Common myeloid progenitor, CD34-positive (primary cell): ENCODE measurements around the gene CPLX1.

Source experiments
- CTCF ChIA-PET: fragments of 350-600 bp; sonication (Branson Sonifier 250); formaldehyde crosslinking; loops from one replicate; lab custom pipeline; 2021; ENCODE audit warnings: antibody characterized with exemption; lab: Charles Lee
- POLR2A ChIA-PET: fragments of 350-600 bp; sonication (Branson Sonifier 250); formaldehyde crosslinking; loops from one replicate; lab custom pipeline; 2021; ENCODE audit warnings: antibody characterized with exemption; lab: Charles Lee
- DNase-seq, 3 donors: peaks; one replicate each; pipeline versions ENCODE4 v3.0.0 to v3.0.0-alpha.2; 2013
- H3K27ac ChIP-seq, 2 experiments: 1 replicate in 1 of 2; 2 replicates in 1 of 2; pipeline ENCODE4 v1.7.0; 2013; ENCODE audit warnings: inconsistent platforms in 2 of 2, low read length in 2 of 2, mild to moderate bottlenecking in 2 of 2, low read depth in 1 of 2, moderate library complexity in 1 of 2; ENCODE audit not compliant: severe bottlenecking in 2 of 2, insufficient read depth in 1 of 2, poor library complexity in 1 of 2
- H3K27me3 ChIP-seq, 5 experiments: replicated peaks in 2 of 5; 1 replicate in 3 of 5; 2 replicates in 2 of 5; pipeline versions ENCODE4 v1.6.1 to v1.7.0; 2013; ENCODE audit warnings: low read length in 4 of 5, mild to moderate bottlenecking in 2 of 5, moderate library complexity in 2 of 5, inconsistent platforms in 1 of 5; ENCODE audit not compliant: insufficient read depth in 5 of 5, control insufficient read depth in 4 of 5
- H3K36me3 ChIP-seq, 4 experiments: 1 replicate in 2 of 4; 2 replicates in 2 of 4; pipeline versions ENCODE4 v1.6.1 to v1.7.0; 2013; ENCODE audit warnings: low read length in 3 of 4, control low read depth in 1 of 4, mild to moderate bottlenecking in 1 of 4; ENCODE audit not compliant: control insufficient read depth in 4 of 4, insufficient read depth in 4 of 4
- H3K4me1 ChIP-seq, 4 experiments: 1 replicate in 3 of 4; 2 replicates in 1 of 4; pipeline versions ENCODE4 v1.6.1 to v1.7.1; 2013; ENCODE audit warnings: low read length in 3 of 4, mild to moderate bottlenecking in 3 of 4, control low read depth in 1 of 4, inconsistent platforms in 1 of 4, moderate library complexity in 1 of 4; ENCODE audit not compliant: control insufficient read depth in 4 of 4, insufficient read depth in 4 of 4; ENCODE audit errors: control extremely low read depth in 1 of 4
- H3K4me3 ChIP-seq, 7 experiments: 1 replicate in 4 of 7; 2 replicates in 3 of 7; pipeline versions ENCODE4 v1.5.1 to v1.7.0; 2013; ENCODE audit warnings: mild to moderate bottlenecking in 7 of 7, low read length in 6 of 7, moderate library complexity in 6 of 7, inconsistent platforms in 2 of 7, low read depth in 2 of 7, control low read depth in 1 of 7; ENCODE audit not compliant: insufficient read depth in 4 of 7, control insufficient read depth in 1 of 7; ENCODE audit errors: extremely low read depth in 1 of 7
- H3K9me3 ChIP-seq, 5 experiments: 1 replicate in 4 of 5; 2 replicates in 1 of 5; pipeline versions ENCODE4 v1.6.1 to v1.7.1; 2013; ENCODE audit warnings: low read length in 4 of 5, mild to moderate bottlenecking in 2 of 5, inconsistent platforms in 1 of 5, low read depth in 1 of 5, moderate library complexity in 1 of 5; ENCODE audit not compliant: control insufficient read depth in 4 of 5, insufficient read depth in 2 of 5; ENCODE audit errors: control extremely low read depth in 1 of 5
- WGBS: methylation state at CpG from one replicate; pipeline ENCODE4 v1.1.5; 2013; ENCODE audit not compliant: insufficient coverage; 5-methylcytosine and 5-hydroxymethylcytosine counted together

Gene CPLX1

GRCh38 chr4:788006-788635 lies 37.8 kb downstream of the CPLX1 start:
- no peak overlapping the region for H3K27ac ChIP-seq
- no peaks in the 10 kb centered on the region for H3K9me3 ChIP-seq
- ChIA-PET POLR2A (no interaction called here), CTCF (no interaction called here)
- H3K36me3 ChIP-seq, result no peaks in the 10 kb centered on the region
- peaks cover 0 to 41% (median 24%) of the 10 kb centered on the region in 4 experiments for H3K4me1 ChIP-seq
- no peak overlapping the region for H3K4me3 ChIP-seq
- DNase-seq, result no peak
- H3K27me3 ChIP-seq, result peaks cover 0 to 86% (median 21%) of the 10 kb centered on the region in 5 experiments
- WGBS, result 75% methylated on average over 14 of the region's 19 CpGs

- Histone ChIP-seq H3K9me3 (no peaks in the 10 kb centered on the region), H3K27ac (no peak overlapping the region), H3K36me3 (no peaks in the 10 kb centered on the region), H3K4me1 (peaks cover 0 to 39% (median 27%) of the 10 kb centered on the region in 4 experiments), H3K4me3 (no peak overlapping the region), H3K27me3 (peaks cover 0 to 80% (median 19%) of the 10 kb centered on the region in 5 experiments)
- no peak for DNase-seq
- CTCF ChIA-PET, result no interaction called here
- 67% methylated on average over 12 of the region's 16 CpGs for WGBS
- POLR2A ChIA-PET, result no interaction called here
Observed at GRCh38 chr4:787561-787981, 38.4 kb downstream of the CPLX1 start.

- WGBS, result 40% methylated on average over 11 of the region's 16 CpGs
- CTCF ChIA-PET, result no interaction called here
- Histone ChIP-seq H3K36me3 (no peaks in the 10 kb centered on the region), H3K27ac (no peak overlapping the region), H3K27me3 (peaks cover 0 to 73% (median 19%) of the 10 kb centered on the region in 5 experiments), H3K4me3 (peak overlapping the region in 2 of 7 experiments; percentile 28 to 33), H3K9me3 (no peaks in the 10 kb centered on the region), H3K4me1 (peaks cover 0 to 37% (median 30%) of the 10 kb centered on the region in 4 experiments)
- no peak for DNase-seq
- POLR2A ChIA-PET, result no interaction called here
Observed at GRCh38 chr4:786861-787300, 39.0 kb downstream of the CPLX1 start.

GRCh38 chr4:786074-786741 lies 39.7 kb downstream of the CPLX1 start:
- Histone ChIP-seq H3K4me1 (peaks cover 0 to 37% (median 30%) of the 10 kb centered on the region in 4 experiments), H3K9me3 (no peaks in the 10 kb centered on the region), H3K27ac (no peak overlapping the region), H3K36me3 (no peaks in the 10 kb centered on the region), H3K4me3 (peak overlapping the region in 3 of 7 experiments; percentile 19 to 54 (median 26)), H3K27me3 (peaks cover 0 to 67% (median 17%) of the 10 kb centered on the region in 5 experiments)
- POLR2A ChIA-PET, result no interaction called here
- WGBS, result 2% methylated on average over 41 of the region's 72 CpGs
- DNase-seq, result no peak
- CTCF ChIA-PET, result no interaction called here

- DNase-seq, result no peak
- peak overlapping the region in 3 of 7 experiments; percentile 19 to 52 (median 26) for H3K4me3 ChIP-seq
- peaks cover 0 to 2% (median under 1%) of the 10 kb centered on the region in 4 experiments for H3K36me3 ChIP-seq
- ChIA-PET POLR2A (no interaction called here), CTCF (no interaction called here)
- H3K27me3 ChIP-seq, result peaks cover 0 to 60% (median 17%) of the 10 kb centered on the region in 5 experiments
- H3K4me1 ChIP-seq, result peaks cover 0 to 42% (median 36%) of the 10 kb centered on the region in 4 experiments
- WGBS, result 1% methylated on average over 38 of the region's 57 CpGs
- no peaks in the 10 kb centered on the region for H3K9me3 ChIP-seq
- no peak overlapping the region for H3K27ac ChIP-seq
Observed at GRCh38 chr4:785332-786073, 40.4 kb downstream of the CPLX1 start.

- Histone ChIP-seq H3K9me3 (no peaks in the 10 kb centered on the region), H3K36me3 (peaks cover 0 to 9% (median 3%) of the 10 kb centered on the region in 4 experiments), H3K27me3 (peaks cover 0 to 56% (median 17%) of the 10 kb centered on the region in 5 experiments), H3K27ac (no peak overlapping the region), H3K4me3 (no peak overlapping the region), H3K4me1 (peaks cover 0 to 48% (median 42%) of the 10 kb centered on the region in 4 experiments)
- WGBS, result 40% methylated on average over 51 of the region's 57 CpGs
- ChIA-PET CTCF (interaction anchor here (2.6 kb wide), 1 partner anchor 9 kb away, joined by 9 read pairs; no protein-coding TSS in a partner anchor), POLR2A (interaction anchor here (0.6 to 1.0 kb wide), 2 partner anchors 9 to 141 kb away, joined by 3 read pairs; no protein-coding TSS in a partner anchor)
- no peak for DNase-seq
Observed at GRCh38 chr4:784401-785331, 41.3 kb downstream of the CPLX1 start.
